Right atrium auricular region (tissue), 2 donors: ENCODE data around the gene ZBTB16. TPM values are rescaled to one million over a fixed set of nuclear protein-coding genes. Genes with fewer than 3 reads are reported as not detected.
A peak's percentile ranks its signal among the peaks of the same experiment; 100 is the strongest.

Source experiments
- DNase-seq: peaks from one replicate; pipeline ENCODE4 v3.0.0-alpha.2; 2019; ENCODE audit warnings: low spot score
- H3K27ac ChIP-seq, 2 donors: fragments of 200-600 bp; sonication (generic); 1 replicate in 1 of 2; 2 replicates in 1 of 2; pipeline ENCODE4 v1.5.1; 2016 to 2019
- H3K27me3 ChIP-seq, 2 donors: fragments of 200-600 bp; sonication (generic); one replicate each; pipeline versions ENCODE4 v1.5.1 to v1.6.0; 2017 to 2019
- H3K36me3 ChIP-seq: fragments of 200-600 bp; sonication (generic); one replicate; pipeline ENCODE4 v1.5.1; 2016
- H3K4me1 ChIP-seq, 2 donors: fragments of 200-600 bp; sonication (generic); one replicate each; pipeline versions ENCODE4 v1.5.1 to v1.6.0; 2017 to 2019
- H3K4me3 ChIP-seq, 2 donors: fragments of 200-600 bp; sonication (generic); 1 replicate in 1 of 2; 2 replicates in 1 of 2; pipeline ENCODE4 v1.5.1; 2017 to 2019; ENCODE audit warnings: mild to moderate bottlenecking in 1 of 2, moderate library complexity in 1 of 2
- H3K9me3 ChIP-seq, 2 donors: fragments of 200-600 bp; sonication (generic); one replicate each; pipeline ENCODE4 v1.5.1; 2019
- CTCF ChIP-seq, 2 donors: fragments of 200-600 bp; sonication (generic); IDR thresholded peaks; one replicate each; pipeline ENCODE4 v1.5.1; 2019; ENCODE audit warnings: antibody characterized with exemption in 2 of 2
- total RNA-seq, 2 donors: library from RNA; depleted of rRNA; stranded (reverse); fragments of >200 nt; gene quantifications; one replicate each; pipeline ENCODE4 v1.1.0, GENCODE V29; 2016

ZBTB16 gene
- total RNA-seq, 2 donors from 2014 or later: 65.5 to 101 TPM

- DNase-seq: no peak
- Histone ChIP-seq H3K4me1 (peaks cover 2 to 94% of the 10 kb centered on the region in 2 donors), H3K36me3 (no peaks in the 10 kb centered on the region), H3K9me3 (no peaks in the 10 kb centered on the region), H3K27me3 (no peaks in the 10 kb centered on the region), H3K27ac (peak overlapping the region; percentile 99), H3K4me3 (no peak overlapping the region)
- no peak for TF ChIP-seq CTCF (IDR thresholded peaks at IDR 0.05)
These were observed 105.0 kb downstream of the ZBTB16 start for GRCh38 chr11:114164546-114164945.

GRCh38 chr11:114165326-114166230, 106.1 kb downstream of the ZBTB16 start:
- Histone ChIP-seq H3K4me1 (peaks cover 2 to 97% of the 10 kb centered on the region in 2 donors), H3K9me3 (no peaks in the 10 kb centered on the region), H3K36me3 (no peaks in the 10 kb centered on the region), H3K27me3 (no peaks in the 10 kb centered on the region), H3K4me3 (no peak overlapping the region), H3K27ac (peak overlapping the region; percentile 99)
- DNase-seq: no peak
- TF ChIP-seq CTCF (IDR thresholded peaks at IDR 0.05): no peak

GRCh38 chr11:114166362-114166761, 106.9 kb downstream of the ZBTB16 start:
- DNase-seq: no peak
- no peaks in the 10 kb centered on the region for H3K27me3 ChIP-seq
- no peak for TF ChIP-seq CTCF (IDR thresholded peaks at IDR 0.05)
- H3K4me3 ChIP-seq: no peak overlapping the region
- H3K36me3 ChIP-seq: no peaks in the 10 kb centered on the region
- peak overlapping the region; percentile 99 for H3K27ac ChIP-seq
- no peaks in the 10 kb centered on the region for H3K9me3 ChIP-seq
- H3K4me1 ChIP-seq: peaks cover 2 to 97% of the 10 kb centered on the region in 2 donors

- Histone ChIP-seq H3K4me1 (peaks cover 2 to 97% of the 10 kb centered on the region in 2 donors), H3K4me3 (no peak overlapping the region), H3K36me3 (no peaks in the 10 kb centered on the region), H3K27me3 (no peaks in the 10 kb centered on the region), H3K9me3 (no peaks in the 10 kb centered on the region), H3K27ac (peak overlapping the region; percentile 99)
- DNase-seq: no peak
- no peak for TF ChIP-seq CTCF (IDR thresholded peaks at IDR 0.05)
These were observed 107.4 kb downstream of the ZBTB16 start for GRCh38 chr11:114166897-114167323.

GRCh38 chr11:114167355-114167754, 107.8 kb downstream of the ZBTB16 start:
- Histone ChIP-seq H3K9me3 (no peaks in the 10 kb centered on the region), H3K36me3 (peaks cover 1% of the 10 kb centered on the region), H3K4me3 (no peak overlapping the region), H3K27ac (peak overlapping the region; percentile 99), H3K27me3 (no peaks in the 10 kb centered on the region), H3K4me1 (peaks cover 2 to 97% of the 10 kb centered on the region in 2 donors)
- no peak for DNase-seq
- TF ChIP-seq CTCF (IDR thresholded peaks at IDR 0.05): no peak
